ENCODE data around the gene ANXA1.

Gene ANXA1

DNA sequence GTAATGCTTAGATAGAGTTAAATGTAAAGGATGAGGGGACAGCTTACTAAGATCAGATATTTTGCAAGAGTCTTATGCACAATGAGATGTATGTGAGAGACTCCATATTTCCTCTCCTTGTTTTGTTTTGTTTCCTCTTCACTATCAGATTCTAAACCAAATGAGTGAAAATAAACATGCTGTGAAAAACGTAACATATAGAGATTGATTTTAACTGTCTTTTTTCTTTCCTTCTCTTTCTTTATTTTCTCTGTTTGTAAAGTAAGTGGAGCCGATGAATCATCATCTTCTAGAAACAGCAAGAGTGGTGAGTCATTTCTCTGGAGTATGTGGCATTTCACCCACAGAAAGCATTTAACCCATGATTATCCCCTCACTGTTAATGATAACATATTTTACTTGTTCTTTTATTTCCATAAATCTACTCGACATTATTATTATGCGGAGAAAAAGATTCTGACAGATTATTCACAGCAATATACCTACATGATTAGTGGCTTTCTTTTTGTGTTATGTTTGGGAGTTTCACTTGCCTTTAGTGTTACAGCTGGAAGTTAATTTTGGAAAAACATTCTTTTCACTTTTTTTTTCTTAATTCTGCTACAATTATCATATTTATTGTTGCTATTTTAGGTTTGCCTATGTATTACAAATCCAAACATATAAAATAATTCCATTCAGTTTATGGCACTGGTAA, 2.1 kb upstream of the ANXA1 start:
- DNase-seq (ENCODE audit: insufficient read length, low spot score) (no peak), FAIRE-seq (no peak)
- TF ChIP-seq, protein P1, sequence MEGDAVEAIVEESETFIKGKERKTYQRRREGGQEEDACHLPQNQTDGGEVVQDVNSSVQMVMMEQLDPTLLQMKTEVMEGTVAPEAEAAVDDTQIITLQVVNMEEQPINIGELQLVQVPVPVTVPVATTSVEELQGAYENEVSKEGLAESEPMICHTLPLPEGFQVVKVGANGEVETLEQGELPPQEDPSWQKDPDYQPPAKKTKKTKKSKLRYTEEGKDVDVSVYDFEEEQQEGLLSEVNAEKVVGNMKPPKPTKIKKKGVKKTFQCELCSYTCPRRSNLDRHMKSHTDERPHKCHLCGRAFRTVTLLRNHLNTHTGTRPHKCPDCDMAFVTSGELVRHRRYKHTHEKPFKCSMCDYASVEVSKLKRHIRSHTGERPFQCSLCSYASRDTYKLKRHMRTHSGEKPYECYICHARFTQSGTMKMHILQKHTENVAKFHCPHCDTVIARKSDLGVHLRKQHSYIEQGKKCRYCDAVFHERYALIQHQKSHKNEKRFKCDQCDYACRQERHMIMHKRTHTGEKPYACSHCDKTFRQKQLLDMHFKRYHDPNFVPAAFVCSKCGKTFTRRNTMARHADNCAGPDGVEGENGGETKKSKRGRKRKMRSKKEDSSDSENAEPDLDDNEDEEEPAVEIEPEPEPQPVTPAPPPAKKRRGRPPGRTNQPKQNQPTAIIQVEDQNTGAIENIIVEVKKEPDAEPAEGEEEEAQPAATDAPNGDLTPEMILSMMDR (IDR thresholded peaks at IDR 0.05; ENCODE audit: insufficient read depth, missing control alignments): no peak

DNA sequence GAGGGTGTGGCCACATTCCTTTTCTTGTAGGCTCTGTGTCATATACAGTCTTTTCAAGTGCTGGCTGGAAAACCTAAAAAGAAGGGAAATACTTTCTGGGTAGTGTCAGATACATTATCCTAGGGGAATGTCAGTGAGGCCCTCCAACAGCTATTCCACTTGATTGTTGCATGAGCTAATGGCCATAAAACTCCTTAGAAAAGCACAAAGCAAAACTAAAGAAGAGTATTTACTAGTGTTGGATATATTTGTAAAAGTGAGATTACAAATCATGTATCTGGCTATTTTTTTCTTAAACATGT, 829 bp downstream of the ANXA1 start:
- FAIRE-seq: no peak
- TF ChIP-seq, protein P1 (IDR thresholded peaks at IDR 0.05; ENCODE audit: insufficient read depth, missing control alignments): no peak
- no peak for DNase-seq (ENCODE audit: insufficient read length, low spot score)

DNA sequence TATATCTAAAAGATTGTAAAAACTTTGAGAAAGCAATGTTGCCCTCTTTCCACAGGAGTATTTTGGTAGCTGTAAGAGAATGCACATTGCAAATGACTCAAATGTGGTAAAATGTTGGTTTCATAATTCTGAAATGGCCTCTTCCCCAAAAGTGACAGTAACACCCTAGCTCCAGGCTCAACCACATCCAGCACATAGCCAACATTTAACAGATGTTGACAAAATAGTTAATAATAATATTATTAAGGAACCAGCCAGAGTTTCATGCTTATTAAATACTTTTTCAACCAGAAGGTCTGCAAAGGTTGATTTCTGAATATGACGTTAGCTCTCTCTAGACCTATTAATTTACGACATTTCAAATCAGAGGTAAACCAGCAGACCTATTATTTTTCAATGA, 1.3 kb downstream of the ANXA1 start:
- no peak for FAIRE-seq
- no peak for DNase-seq (ENCODE audit: insufficient read length, low spot score)
- TF ChIP-seq, protein P1 (IDR thresholded peaks at IDR 0.05; ENCODE audit: insufficient read depth, missing control alignments): no peak

DNA sequence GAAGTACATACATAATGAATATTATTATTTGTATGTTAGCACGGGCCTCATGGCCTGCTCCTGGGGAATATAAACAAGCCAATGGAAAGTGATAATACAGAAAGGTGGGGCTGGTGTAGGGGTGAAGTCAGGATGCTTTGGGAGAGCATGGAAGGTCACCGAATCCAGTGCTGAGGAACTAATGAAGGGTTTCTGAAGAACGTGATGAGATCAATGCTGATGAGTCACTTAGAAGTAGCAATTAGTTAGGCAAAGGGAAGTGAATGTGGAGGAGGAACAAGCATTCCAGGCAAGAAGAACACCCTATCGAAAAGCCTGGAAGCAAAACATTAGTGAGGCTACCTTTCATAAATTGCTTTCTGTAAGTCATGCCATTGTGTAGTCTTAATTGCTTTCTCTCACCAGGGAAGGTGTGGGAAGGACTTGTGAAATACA, 2.1 kb downstream of the ANXA1 start:
- DNase-seq (ENCODE audit: insufficient read length, low spot score) (no peak), FAIRE-seq (no peak)
- TF ChIP-seq, protein P1 (IDR thresholded peaks at IDR 0.05; ENCODE audit: insufficient read depth, missing control alignments): no peak

DNA sequence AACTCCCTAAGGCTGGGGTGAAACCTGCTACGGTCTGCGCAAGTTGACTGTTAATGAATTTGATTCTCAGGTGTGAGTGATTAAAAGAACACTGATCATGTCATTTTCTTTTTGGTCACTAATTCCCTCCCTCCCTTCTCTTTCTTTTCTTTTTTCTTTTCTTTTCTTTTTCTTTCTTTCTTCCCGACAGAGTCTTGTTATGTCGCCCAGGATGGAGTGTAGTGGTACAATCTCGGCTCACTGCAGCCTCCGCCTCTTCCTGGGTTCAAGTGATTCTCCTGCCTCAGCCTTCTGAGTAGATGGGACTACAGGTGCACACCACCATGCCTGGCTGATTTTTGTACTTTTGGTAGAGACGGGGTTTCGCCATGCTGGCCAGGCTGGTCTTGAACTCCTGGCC, 2.6 kb downstream of the ANXA1 start:
- FAIRE-seq: no peak
- no peak for DNase-seq (ENCODE audit: insufficient read length, low spot score)
- TF ChIP-seq, protein P1 (IDR thresholded peaks at IDR 0.05; ENCODE audit: insufficient read depth, missing control alignments): no peak

DNA sequence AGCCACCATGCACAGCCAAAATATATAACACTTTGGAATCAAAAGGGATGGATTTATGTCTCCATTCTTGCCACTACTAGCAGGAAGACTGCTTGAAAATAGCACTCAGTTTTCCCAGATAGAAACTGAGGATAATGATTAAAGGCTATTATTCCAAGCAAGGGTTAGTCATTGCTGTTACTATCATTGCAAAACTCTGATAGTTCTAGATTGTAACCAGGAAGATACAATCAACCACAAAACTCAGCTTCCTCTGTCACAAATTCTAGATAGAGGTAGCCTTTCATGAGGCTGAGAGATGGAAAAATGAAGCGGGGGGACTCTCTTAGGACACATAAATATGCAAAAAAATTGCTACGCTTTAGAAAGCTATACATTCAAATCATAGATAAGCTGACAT, 3.1 kb downstream of the ANXA1 start:
- DNase-seq (ENCODE audit: insufficient read length, low spot score) (no peak), FAIRE-seq (no peak)

DNA sequence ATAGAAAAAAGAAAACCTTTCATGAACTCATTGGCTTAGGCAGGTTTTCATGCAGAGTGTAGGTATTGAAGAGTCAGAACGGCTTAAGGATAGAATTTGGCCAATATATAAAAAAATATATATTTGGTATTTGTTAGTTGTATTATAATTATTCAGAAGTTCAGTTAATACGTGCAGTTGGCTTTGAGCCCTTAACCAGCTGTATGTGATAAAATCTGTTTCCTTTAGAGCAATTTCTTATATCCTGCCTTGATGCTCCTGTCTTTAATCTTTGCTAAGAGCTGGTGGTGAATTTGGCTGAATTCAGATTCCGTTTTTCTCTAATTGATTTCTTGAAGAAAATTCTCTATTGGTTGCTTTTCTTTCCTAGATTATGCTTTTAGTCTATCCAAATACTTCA, 3.7 kb downstream of the ANXA1 start:
- DNase-seq (ENCODE audit: insufficient read length, low spot score): no peak
- FAIRE-seq: no peak
- TF ChIP-seq, protein P1 (IDR thresholded peaks at IDR 0.05; ENCODE audit: insufficient read depth, missing control alignments): no peak

More for the DNA sequence above, 3.1 kb downstream of the ANXA1 start:
- TF ChIP-seq, protein P1 (IDR thresholded peaks at IDR 0.05; ENCODE audit: insufficient read depth, missing control alignments): no peak
